ENCODE results near the gene RBM28.
"Not testable (repeated sequence)": the region's sequence is repeated elsewhere in the genome, so short reads cannot be mapped to it uniquely, and the experiment has no call there.

Gene RBM28

DNA sequence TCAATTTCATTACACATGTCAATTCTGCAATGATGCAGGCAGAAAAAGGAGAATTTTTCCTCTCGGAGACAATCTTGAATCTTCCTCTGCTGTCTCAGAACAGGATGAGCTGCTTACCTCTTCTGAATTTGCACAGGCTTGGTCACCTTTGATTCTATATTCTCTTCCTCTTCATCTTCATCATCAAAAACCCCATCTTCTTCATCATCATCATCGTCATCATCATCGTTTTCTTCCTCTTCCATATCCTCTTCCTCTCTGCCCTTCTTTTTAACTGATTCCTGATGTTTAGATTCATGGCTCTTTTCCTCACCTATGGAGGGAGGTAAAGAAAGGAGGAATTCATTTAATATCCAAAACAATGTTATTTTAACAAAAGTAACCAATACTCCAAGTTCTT is 8.0 kb downstream of the RBM28 start:
- no peak for DNase-seq

- no peak for DNase-seq
Measured at GRCh38 chr7:128324368-128324680, 19.4 kb downstream of the RBM28 start.

DNA sequence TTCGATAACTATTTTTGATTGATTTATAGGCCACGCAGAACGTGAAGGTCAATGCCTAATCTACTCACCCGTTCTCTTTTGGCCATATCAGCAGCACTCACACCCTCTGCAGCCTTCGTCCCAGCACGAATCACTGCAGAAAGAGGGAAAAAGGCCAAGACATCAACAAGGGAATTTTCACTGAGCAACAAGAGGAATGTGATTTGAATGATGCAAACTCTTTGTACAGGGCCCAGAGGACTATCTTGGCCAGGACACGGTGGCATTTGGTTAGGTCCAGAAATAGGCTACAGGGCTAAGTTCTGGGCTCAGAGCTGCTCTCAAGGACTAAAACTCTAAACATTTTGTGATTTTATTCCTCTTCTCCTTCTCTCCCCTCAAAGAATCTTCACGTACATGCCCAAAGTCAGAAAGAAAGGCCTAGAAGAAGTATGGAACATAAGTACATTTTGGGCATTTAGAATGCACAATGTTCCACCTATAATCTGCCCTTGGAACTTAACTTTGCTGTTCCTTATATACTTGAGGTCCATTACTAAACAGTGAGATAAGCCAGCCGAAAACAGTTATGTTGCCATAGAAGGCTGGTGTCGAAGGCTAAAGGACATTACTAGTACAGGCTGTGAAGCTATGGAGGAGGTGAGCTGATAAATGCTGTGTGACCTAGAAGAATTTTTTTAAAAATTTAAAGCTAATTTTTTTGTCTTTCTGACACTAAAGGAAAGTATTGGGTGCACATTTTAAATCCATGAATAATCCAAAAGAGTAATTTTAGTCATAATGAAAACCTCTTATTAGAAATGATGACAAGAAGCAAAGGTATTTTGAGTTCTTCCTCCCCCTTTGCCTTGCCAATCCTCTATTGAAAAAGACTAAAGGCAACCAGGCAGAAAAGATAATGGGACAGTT is 20.0 kb downstream of the RBM28 start:
- DNase-seq = no peak

DNA sequence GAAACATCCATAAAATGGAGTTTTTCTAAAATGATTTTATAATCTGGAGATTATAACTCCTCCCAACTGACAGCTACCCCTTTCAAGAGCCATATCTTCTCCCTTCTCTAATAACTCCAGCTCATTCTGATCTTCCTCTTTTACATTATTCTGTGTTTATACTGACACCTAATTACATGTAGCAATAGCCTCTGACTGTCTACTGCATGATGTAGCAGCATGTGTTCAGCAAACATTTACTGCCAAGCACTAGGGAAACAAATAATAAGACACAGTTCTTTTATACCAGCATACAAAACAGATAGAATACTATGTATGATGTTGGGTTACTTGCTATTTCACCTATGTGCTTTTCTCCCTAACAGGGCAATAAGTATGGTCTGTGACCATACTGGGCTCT is 20.7 kb downstream of the RBM28 start:
- DNase-seq = no peak

GRCh38 chr7:128322040-128322643 is 21.6 kb downstream of the RBM28 start:
- DNase-seq = peak; percentile 30

DNA sequence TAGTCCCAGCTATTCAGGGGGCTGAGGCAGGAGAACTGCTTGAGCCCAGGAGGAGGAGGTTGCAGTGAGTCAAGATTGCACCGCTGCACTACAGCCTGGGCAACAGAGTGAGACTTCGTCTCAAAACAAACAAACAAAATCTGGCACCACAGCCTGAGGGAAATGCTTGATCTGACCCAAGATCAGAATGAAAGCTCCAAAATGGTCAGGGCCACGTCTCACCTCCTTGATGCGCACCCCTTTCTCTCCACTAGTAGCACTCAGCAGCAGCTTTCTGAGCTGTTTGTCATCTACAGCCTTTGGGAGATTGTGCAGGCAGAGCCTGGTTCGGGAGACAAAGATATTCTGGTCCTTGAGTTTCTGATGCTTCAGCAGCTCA is 22.7 kb downstream of the RBM28 start:
- DNase-seq = no peak

DNA sequence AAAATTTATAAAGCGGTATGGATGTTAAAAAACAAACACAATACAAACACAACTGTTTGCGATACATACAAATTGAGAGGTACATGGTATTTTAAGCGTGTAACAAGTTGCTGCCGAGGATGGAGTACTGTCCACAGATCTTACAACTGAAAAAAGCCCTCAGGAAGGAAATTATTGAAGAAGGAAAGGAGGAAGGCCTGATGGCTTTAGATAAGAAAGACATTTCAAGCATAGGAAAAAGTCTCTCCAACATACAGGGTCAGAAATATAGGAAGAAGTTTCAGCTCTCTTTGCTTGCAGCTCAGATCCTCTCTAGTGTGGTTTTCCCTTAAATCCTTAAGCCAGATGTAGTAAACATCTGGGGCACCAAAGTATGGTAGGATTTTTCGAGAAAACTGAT is 25.0 kb downstream of the RBM28 start:
- no peak for DNase-seq

DNA sequence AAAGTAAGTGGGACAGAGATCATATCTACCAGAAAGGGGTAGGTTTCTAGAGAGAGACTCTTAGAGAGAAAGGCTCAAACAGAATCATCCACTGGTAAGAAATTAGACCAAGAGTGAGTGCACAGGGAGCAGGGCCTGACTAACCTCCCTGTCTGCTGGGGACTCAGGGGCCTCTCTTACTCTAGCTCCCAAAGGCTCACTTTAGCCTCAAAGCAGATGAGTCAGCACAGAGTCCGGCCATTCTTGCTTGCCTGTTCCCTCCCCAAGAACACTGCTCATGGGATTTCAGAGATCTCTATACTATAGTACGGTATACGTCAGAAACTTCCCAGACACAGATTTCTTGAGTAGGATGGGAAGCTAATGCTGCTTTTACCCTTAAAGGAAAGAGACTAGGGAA is 32.7 kb downstream of the RBM28 start:
- DNase-seq = no peak

DNA sequence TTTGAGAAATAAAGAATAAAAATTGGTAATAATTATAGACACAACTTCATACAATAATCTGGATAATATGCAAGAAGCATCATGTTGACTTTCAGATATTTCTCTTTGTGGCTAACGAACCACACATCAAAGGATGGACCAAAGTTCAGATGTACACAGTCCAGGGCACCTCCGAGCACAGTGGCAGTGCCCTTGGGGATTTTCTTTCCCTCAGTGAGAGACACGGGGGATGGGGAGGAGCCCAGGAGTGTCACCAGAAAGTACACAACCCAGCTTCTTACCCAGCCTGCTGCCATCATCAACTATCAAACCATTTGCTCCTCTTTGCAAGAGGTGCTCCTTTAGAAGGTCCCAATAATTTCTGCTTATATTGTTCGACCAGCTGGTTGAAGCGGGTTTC is 33.2 kb downstream of the RBM28 start:
- no peak for DNase-seq

- DNase-seq = no peak
Measured at GRCh38 chr7:128309976-128310375, 33.7 kb downstream of the RBM28 start.

GRCh38 chr7:128309124-128309523 is 34.6 kb downstream of the RBM28 start:
- DNase-seq = no peak

DNA sequence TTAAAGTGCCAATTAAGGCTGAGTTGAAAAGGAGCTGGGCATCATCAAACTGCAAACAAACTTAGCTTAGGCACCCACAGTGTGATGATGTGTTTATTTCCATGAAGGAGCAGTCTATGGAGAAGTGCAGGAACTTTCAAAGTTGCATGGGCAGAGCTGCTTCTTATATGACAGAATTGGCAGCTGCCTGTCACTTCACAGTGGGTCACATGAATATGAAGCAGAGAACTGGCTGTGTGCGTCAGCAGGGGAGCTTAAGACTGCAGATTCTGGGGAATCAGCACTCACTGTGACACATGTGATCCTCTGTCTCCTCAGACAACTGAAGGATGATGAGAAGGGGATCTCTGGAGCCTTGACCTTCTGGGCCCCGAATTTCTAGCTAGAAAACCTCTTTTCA is 36.6 kb downstream of the RBM28 start:
- no peak for DNase-seq

DNA sequence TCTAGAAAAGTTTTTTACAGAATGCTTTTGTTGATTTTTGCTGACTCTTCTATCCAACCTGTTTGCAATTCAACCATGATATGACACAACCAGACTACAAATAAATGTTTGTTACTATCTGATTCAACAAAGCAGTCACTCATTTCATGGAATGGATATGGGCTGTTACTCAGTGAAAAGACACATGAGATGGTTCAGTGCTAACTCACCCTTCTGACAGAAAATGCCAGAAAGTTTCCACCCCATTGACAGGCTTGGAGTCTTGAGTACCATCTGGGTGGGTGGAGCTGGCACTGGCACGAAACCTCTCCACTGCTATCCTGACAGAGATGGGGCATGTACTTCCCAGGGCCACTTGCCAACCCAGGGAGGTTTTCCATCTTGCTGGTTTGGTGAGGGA is 39.5 kb downstream of the RBM28 start:
- DNase-seq = peak; percentile 97

DNA sequence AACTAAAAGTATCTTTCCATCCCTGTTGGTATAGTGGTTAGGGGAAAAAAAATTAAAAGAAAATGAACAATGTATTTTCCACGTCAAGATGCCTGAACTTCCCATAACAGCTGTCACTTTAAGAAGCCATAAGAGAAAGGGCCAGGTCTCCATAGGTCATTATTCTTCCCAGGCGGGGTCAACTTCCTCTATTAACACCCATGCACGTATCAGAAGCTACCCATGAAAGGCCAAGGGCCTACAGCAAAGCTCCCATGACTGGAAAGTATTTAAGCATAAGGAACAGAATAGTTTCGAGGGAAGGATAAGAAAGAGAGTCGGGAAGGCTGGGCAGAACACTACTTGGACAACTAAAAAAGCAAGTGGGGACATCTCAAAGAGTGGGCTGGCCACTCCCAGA is 40.1 kb downstream of the RBM28 start:
- no peak for DNase-seq

- no peak for DNase-seq
Measured at GRCh38 chr7:128303133-128303532, 40.6 kb downstream of the RBM28 start.

DNA sequence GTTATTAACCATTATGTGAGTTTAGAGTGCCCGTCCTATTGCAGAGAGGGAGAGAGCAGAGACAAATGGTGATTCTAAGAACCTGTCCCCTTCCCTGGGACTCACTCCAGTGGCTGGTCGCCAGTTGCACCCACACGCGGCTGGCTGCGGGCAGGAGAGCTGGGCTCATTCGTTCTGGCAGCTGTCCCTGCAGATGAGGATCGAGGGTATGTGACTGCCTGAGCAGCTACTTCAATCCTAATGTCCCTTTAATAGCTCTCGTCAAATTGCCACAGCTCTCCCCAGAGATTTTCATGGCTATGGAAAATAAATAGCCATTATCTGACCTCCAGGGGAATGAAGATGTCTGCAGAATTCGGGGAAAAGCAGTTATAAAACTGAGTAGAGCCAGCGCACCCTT is 41.6 kb downstream of the RBM28 start:
- peak; percentile 83 for DNase-seq

GRCh38 chr7:128299109-128299607 is 44.5 kb downstream of the RBM28 start:
- DNase-seq = no peak

DNA sequence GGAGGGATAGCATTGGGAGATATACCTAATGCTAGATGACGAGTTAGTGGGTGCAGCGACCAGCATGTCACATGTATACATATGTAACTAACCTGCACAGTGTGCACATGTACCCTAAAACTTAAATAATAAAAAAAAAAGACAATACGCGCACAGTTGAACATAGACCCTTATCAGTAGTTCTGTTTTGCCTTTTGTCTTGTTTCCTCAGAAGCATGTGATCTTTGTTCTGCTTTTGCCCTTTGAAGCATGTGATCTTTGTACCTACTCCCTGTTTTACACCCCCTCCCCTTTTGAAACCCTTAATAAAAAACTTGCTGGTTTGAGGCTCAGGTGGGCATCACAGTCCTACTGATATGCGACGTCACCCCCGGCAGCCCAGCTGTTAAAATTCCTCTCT is 45.7 kb downstream of the RBM28 start:
- DNase-seq = not testable (repeated sequence)

DNA sequence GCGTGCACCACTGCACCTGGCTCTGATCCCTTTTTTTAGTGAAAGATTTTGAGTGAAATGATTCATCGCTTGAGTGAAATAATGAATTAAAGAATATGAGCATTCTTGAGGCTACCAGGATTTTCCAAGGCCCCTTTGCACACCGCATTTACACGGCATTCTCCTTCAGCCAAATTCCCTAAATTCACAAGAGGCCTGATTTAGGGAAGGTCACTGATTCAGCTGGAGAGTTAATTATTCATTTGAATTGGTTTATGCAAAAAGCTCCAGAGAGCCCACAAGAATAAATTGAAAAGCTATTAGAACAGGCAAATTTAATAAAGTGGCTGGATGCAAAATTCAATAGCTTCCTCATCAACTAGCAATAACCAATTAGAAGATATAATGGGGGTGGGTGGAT is 56.2 kb downstream of the RBM28 start:
- DNase-seq = no peak

DNA sequence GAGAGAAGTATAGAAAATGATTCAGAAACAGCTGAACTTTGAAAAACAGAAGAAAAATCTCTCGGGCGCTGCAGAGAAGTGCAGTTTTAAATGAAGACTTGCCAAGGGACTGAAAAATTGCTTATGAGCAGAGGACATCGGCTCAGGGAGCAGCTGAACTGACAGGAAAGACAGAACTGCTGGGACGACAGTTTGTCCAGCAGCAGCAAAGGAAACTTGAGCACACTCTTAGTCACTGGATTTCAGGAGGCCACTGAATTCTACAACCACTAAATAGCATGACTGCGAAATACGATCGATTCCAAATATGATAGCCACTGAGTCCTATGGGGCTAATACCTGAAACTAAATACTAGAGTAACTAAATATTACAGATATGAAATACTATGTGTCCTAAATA is 59.6 kb downstream of the RBM28 start:
- no peak for DNase-seq

- no peak for DNase-seq
Measured at GRCh38 chr7:128281605-128282380, 61.9 kb downstream of the RBM28 start.

- DNase-seq = not testable (repeated sequence)
Measured at GRCh38 chr7:128280451-128280850, 63.3 kb downstream of the RBM28 start.

- no peak for DNase-seq
Measured at GRCh38 chr7:128279124-128279713, 64.5 kb downstream of the RBM28 start.

All from DMS79 treated with DMSO at 0.1 percent for 48 hours (cell line).